Heart right ventricle (tissue), 16 donors: ENCODE data around the gene RAD51B. TPM values are rescaled to one million over a fixed set of nuclear protein-coding genes. Genes with fewer than 3 reads are reported as not detected.
A peak's percentile ranks its signal among the peaks of the same experiment; 100 is the strongest.

Experiments used
- ATAC-seq, 8 donors: fragments of 200-7000 bp; cut with Tn5 transposase; one replicate each; pipeline ENCODE4 v1.9.1; 2020; ENCODE audit warnings: mild to moderate bottlenecking in 8 of 8, moderate library complexity in 8 of 8, moderate number of reproducible peaks in 1 of 8
- DNase-seq, 2 donors: peaks; one replicate each; pipeline ENCODE4 v3.0.0-alpha.2; 2020
- H3K27ac ChIP-seq, 10 donors: fragments of 200-600 bp; sonication (generic) in 2 of 10; one replicate each; pipeline versions ENCODE4 v1.5.0 to v1.8.0; 2020 to 2022; ENCODE audit warnings: mild to moderate bottlenecking in 3 of 10
- H3K27me3 ChIP-seq, 7 donors: fragments of 200-600 bp; one replicate each; pipeline ENCODE4 v1.8.0; 2021 to 2022; ENCODE audit warnings: mild to moderate bottlenecking in 2 of 7
- H3K36me3 ChIP-seq, 9 donors: fragments of 200-600 bp; sonication (generic) in 1 of 9; one replicate each; pipeline versions ENCODE4 v1.5.0 to v1.8.0; 2020 to 2022; ENCODE audit warnings: mild to moderate bottlenecking in 2 of 9
- H3K4me1 ChIP-seq, 9 donors: fragments of 200-600 bp; sonication (generic) in 1 of 9; one replicate each; pipeline versions ENCODE4 v1.5.0 to v1.8.0; 2020 to 2022; ENCODE audit warnings: mild to moderate bottlenecking in 4 of 9
- H3K4me3 ChIP-seq, 10 donors: fragments of 200-600 bp; sonication (generic) in 2 of 10; one replicate each; pipeline versions ENCODE4 v1.5.0 to v1.8.0; 2020 to 2022; ENCODE audit warnings: mild to moderate bottlenecking in 7 of 10, moderate library complexity in 2 of 10
- H3K9me3 ChIP-seq, 11 donors: fragments of 200-600 bp in 10 of 11; sonication (generic) in 2 of 11; one replicate each; pipeline versions ENCODE4 v1.5.0 to v1.8.0; 2013 to 2022; ENCODE audit warnings: mild to moderate bottlenecking in 2 of 11, control low read depth in 1 of 11, moderate library complexity in 1 of 11
- CTCF ChIP-seq, 9 donors: fragments of 200-600 bp; sonication (generic) in 2 of 9; IDR thresholded peaks; one replicate each; pipeline versions ENCODE4 v1.5.0 to v1.8.0; 2021 to 2022; ENCODE audit warnings: antibody characterized with exemption in 9 of 9, mild to moderate bottlenecking in 5 of 9, moderate library complexity in 1 of 9
- WGBS, 2 donors: extraction: QIAGEN DNeasy Blood & Tissue Kit; methylation state at CpG; one replicate each; pipeline ENCODE4 v1.1.7; 2013; ENCODE audit warnings: inconsistent platforms in 1 of 2; 5-methylcytosine and 5-hydroxymethylcytosine counted together
- intact Hi-C, 10 donors: fragments of 100-400 bp; cut with DNase I; formaldehyde crosslinking; loops; one replicate each; pipeline versions ENCODE4 v1.11.1 to v1.14.2; 2022
- polyA plus RNA-seq, 2 donors: library from polyadenylated mRNA; stranded (reverse); fragments of 200-250 nt; gene quantifications; one replicate each; pipeline ENCODE4 v1.2.3, GENCODE V29; 2013
- total RNA-seq, 10 donors: library from RNA; stranded (reverse); fragmentation: NEBNext Ultra II Directional in 3 of 10; extraction: Animal tissue kit (Norgen Biotek cat#: 25700) in 3 of 10; gene quantifications; one replicate each; pipeline versions ENCODE4 v1.2.1 to v1.2.4, GENCODE V29; 2021 to 2023
- donor health status: Arrhythmogenic right ventricular cardiomyopathy.
- donor health status: ischemic (EF 13 %, LVEDD 7.1; RV severe dilation, severe dysfunction).
- donor health status: healthy with polysubstance abuse.
- donor health status: DM: no; HTN: yes; CAD: no.
- donor health status: DM: no; HTN: no; CAD: no.
- donor health status: ischemic (EF 25% LVEDD 6.9; RV normal size, moderate dysfunction).
- donor health status: ischemic (EF 25% LVEDD 5.7; RV mildly dilated, moderate dysfunction).
- donor health status: healthy.
- donor health status: DM: yes; HTN: yes; CAD: no.
- donor health status: Ischemic cardiomyopathy.
- donor health status: ischemic (EF 35%, LVEDD 5.7; RV mildly dilated, moderate dysfunction).
- donor health status: nonischemic (EF 11% LVEDD 7.7; RV severe dilation, severe dysfunction).
- donor health status: DM: yes; HTN: yes; CAD: no.
- donor health status: PGD.
- donor health status: ischemic (EF 29% LVEDD 5.4; RV normal size, mild dysfunction).
- donor health status: nonischemic (EF 23%, LVEDD 6.1; RV moderate dilation, normal function).

The RAD51B gene
- total and polyA plus RNA-seq, 12 donors, result 0.88 to 8.6 (median 3.5) TPM

- ATAC-seq (peak in 1 of 8 donors; percentile 4), DNase-seq (no peak)
- Histone ChIP-seq H3K27ac (peak overlapping the region; percentile 50 to 79 (median 70)), H3K9me3 (no peaks in the 10 kb centered on the region), H3K4me3 (no peak overlapping the region), H3K36me3 (no peaks in the 10 kb centered on the region), H3K27me3 (no peaks in the 10 kb centered on the region), H3K4me1 (peaks cover 10 to 47% (median 40%) of the 10 kb centered on the region in 9 donors)
- no peak for TF ChIP-seq CTCF (IDR thresholded peaks at IDR 0.05)
- intact Hi-C loops, result no loop called here
- 90 to 92% methylated on average over 6 of the region's 6 CpGs for WGBS, 2 donors
Measured at GRCh38 chr14:68652433-68652690, 832.8 kb downstream of the RAD51B start.

- H3K27me3 ChIP-seq, result no peaks in the 10 kb centered on the region
- H3K9me3 ChIP-seq, result no peaks in the 10 kb centered on the region
- peaks cover 10 to 48% (median 40%) of the 10 kb centered on the region in 9 donors for H3K4me1 ChIP-seq
- no peaks in the 10 kb centered on the region for H3K36me3 ChIP-seq
- no peak for TF ChIP-seq CTCF (IDR thresholded peaks at IDR 0.05)
- H3K27ac ChIP-seq, result peak overlapping the region in 1 of 10 donors; percentile 75
- no peak for ATAC-seq
- no peak overlapping the region for H3K4me3 ChIP-seq
- no peak for DNase-seq
- intact Hi-C loops, result no loop called here
- 89 to 99% methylated on average over 6 of the region's 6 CpGs for WGBS, 2 donors
Measured at GRCh38 chr14:68653108-68653507, 833.5 kb downstream of the RAD51B start.

- Histone ChIP-seq H3K4me1 (peaks cover 12 to 55% (median 43%) of the 10 kb centered on the region in 9 donors), H3K9me3 (no peaks in the 10 kb centered on the region), H3K27ac (no peak overlapping the region), H3K36me3 (no peaks in the 10 kb centered on the region), H3K4me3 (no peak overlapping the region), H3K27me3 (no peaks in the 10 kb centered on the region)
- ATAC-seq, result no peak
- TF ChIP-seq CTCF (IDR thresholded peaks at IDR 0.05), result no peak
- no peak for DNase-seq
- WGBS, 2 donors, result 91 to 94% methylated on average over 3 of the region's 3 CpGs
- intact Hi-C loops, result no loop called here
Measured at GRCh38 chr14:68653804-68654203, 834.2 kb downstream of the RAD51B start.

- WGBS, 2 donors, result 63 to 67% methylated on average over 9 of the region's 9 CpGs
- ATAC-seq, result no peak
- no peak for DNase-seq
- no peaks in the 10 kb centered on the region for H3K36me3 ChIP-seq
- intact Hi-C loops, result no loop called here
- peak overlapping the region in 1 of 10 donors; percentile 4 for H3K27ac ChIP-seq
- H3K9me3 ChIP-seq, result no peaks in the 10 kb centered on the region
- TF ChIP-seq CTCF (IDR thresholded peaks at IDR 0.05), result no peak
- H3K4me3 ChIP-seq, result no peak overlapping the region
- no peaks in the 10 kb centered on the region for H3K27me3 ChIP-seq
- H3K4me1 ChIP-seq, result peaks cover 19 to 62% (median 50%) of the 10 kb centered on the region in 9 donors
Measured at GRCh38 chr14:68654471-68654941, 834.9 kb downstream of the RAD51B start.
